ENCODE data around the gene MGST2.
A peak's percentile ranks its signal among the peaks of the same experiment; 100 is the strongest.

The MGST2 gene

GRCh38 chr4:139712882-139713281, 47.3 kb downstream of the MGST2 start:
- no peak for DNase-seq

DNA sequence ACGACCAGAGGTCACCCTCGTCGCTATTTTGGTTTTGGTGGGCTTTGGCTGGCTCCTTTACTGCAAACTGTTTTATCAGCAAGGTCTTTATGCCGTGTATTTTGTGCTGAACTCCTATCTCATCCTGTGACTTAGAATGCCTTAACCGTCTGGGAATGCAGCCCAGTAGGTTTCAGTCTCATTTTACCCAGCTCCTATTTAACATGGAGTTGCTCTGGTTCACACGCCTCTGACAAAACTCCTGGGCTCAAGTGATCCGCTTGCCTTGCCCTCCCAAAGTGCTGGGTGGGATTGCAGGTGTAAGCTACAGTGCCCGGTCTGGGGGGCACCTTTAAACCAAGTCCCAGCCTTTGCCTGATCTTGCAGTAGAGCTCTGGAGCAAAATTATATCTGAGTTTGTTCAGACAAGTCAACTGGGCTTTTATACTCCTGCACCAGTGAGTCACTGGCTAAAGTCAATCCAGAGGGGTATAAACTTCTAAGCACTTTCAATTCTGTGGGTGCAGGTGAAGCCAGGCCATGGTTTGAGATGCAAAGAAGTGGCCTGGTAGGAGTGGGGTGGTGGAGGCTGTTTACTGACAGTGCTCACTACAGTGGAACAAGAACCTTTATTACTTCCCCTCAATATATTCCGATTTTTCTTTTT, 50.2 kb downstream of the MGST2 start:
- DNase-seq: no peak

GRCh38 chr4:139718358-139718757, 52.7 kb downstream of the MGST2 start:
- no peak for DNase-seq

DNA sequence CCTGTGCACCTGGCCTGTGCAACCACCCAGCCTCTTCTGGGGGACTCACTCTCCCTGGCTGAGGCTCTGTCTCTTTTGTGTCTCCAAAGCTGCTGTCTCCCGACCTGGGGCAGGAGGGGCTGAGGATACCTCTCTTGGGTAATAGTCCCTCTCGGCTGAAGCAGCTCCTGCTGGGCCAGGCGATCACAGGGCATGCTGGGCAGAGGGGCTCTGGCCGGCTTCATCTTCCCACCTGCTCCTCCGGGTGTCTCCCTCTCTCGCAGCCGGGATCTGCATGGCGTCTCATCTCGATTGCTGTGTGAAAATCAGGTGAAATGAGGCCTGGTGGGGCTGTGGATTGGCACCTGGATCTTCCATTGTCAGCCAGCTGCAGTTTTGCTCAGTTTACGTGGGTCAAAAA, 53.2 kb downstream of the MGST2 start:
- DNase-seq: no peak

DNA sequence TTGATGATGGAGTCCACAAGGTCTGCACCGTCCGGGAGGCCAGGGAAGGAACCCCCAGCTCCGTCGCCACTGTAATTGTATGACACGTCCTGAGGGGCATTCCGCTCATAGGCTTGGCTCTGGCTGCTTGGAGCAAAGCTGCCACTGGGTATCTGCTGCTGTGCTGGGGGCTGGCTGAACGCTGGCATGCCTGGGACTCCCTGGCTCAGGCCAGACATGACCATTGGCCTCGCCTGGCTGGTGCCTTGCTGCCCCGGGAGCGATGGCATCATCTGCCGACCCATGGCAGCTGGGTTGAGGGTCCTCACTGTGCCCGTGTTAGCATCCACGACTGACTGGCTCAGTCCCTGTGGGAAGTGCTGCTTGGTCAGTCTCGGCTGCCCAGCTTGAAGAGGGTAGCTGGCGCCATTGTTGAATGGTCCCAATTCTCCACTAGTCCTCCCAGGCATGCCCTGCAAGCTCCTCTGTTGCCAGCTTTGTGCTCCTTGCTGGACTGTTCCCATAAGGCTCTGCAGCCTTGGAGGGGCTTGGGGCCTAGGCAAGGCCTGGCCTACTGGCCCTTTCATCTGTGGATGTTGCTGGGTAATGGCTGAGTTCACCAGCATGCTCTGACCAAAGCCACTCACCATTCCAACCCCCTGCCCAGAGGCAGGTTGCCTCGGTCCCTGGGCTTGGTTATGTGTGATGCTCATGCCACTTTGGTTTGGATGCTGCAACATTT, 53.9 kb downstream of the MGST2 start:
- DNase-seq: no peak

DNA sequence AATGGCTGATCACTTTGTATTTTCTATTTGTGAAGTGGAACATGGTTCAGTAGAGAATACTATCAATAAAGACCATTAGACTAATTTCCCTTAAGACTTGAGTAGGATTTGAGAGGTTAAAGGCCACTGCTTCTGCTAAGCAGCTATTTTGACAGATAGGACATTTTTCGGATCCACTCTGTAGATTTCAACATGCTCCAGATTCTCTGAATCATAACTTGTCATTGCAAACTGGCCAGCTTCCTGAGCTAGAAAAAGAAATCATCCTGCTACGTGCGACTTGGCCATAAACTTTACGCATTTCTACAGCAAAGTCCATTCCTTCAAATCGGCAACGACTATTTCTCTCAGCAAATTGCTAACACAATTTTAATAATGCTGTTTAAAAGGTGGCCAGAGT, 55.2 kb downstream of the MGST2 start:
- no peak for DNase-seq

DNA sequence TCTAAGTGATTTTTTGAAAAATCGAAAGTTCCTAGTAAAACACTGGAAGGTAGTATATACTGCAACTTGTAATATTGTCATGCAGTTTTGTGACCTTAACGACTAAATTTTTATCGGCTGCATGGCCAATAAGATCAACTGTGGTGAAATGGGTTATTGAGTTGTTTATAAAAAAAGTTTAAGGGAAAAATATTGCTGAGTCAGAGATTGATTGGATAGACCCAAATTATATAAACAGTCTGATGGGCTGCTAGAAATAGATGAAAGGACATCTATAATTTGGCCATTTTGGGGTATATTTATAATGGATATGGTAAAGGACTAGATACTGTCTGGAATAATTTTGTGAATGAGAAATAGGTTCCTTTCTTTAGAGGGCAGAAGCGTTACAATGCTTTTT, 56.2 kb downstream of the MGST2 start:
- DNase-seq: no peak

GRCh38 chr4:139725236-139725635, 59.6 kb downstream of the MGST2 start:
- no peak for DNase-seq

GRCh38 chr4:139726615-139727014, 61.0 kb downstream of the MGST2 start:
- no peak for DNase-seq

DNA sequence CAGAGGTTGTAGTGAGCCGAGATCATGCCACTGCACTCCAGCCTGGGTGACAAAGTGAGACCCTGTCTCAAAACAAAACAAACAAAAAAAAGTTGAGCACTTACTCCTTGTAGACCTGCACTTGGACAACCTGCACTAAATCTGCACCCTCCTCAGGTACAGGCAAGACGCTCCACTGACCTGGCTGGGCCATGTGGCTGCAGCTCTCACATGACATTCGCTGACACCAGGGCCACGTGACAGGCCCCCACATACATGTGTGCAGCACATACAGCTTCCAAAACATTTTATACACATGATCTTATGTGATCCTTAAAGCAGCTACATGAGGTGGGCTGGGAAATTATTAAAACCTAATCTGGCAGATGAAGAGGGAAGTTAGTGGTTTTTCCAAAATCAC, 62.5 kb downstream of the MGST2 start:
- no peak for DNase-seq

GRCh38 chr4:139728840-139729239, 63.2 kb downstream of the MGST2 start:
- peak; percentile 89 for DNase-seq

- DNase-seq: no peak
These were observed 67.5 kb downstream of the MGST2 start for GRCh38 chr4:139732991-139733570.

DNA sequence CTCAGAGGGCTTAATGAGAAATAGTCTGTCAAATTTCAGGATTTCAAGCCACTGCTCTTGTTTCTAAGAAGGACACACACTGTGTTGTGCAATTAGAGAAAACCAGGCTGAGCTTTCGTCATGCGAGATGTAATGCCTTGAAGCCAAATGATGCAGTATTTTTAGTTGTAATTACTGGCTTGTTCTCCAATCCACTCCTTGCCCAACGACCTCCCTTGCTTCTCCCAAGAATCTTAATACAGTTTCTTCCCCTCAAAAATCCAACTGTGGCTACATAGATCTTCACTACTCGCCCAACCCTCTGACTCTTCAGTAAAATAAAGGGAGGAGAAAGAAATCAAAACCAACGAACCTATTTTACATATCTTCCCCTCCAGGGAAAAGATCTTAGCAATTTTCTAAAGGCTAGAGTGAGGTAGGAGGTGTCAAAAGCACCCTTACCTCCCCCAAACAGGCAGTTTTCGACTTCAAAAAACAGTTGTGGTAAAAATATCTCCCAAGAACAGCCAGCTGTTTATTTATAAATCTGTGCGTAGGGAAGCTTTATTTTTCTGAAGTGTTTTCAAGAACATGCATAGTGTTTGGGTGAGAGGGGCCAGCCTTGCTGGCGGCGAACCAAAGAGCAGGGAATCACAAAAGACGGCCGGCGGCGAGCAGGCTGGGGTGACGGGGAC, 68.7 kb downstream of the MGST2 start:
- no peak for DNase-seq

- peak; percentile 92 for DNase-seq
These were observed 69.3 kb downstream of the MGST2 start for GRCh38 chr4:139734875-139735380.

- DNase-seq: no peak
These were observed 70.0 kb downstream of the MGST2 start for GRCh38 chr4:139735381-139736273.

DNA sequence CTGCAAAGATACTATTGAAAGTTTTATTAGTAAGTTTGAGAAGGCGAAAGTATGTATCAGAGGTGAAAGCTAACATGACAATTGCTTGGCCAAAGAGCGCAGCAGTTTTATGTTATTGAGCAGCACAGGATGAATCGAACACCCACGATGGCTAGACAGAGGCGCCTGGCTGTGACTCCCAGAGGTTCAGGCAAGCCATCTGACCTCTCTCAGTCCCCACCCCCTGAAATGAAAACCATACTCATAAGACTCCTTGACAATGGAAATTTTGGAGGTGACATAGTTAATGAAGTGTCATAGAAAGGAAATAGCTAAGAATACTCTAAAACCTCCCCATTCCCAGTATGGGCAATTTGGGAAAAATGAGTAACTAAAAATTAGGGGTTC, 70.6 kb downstream of the MGST2 start:
- no peak for DNase-seq

DNA sequence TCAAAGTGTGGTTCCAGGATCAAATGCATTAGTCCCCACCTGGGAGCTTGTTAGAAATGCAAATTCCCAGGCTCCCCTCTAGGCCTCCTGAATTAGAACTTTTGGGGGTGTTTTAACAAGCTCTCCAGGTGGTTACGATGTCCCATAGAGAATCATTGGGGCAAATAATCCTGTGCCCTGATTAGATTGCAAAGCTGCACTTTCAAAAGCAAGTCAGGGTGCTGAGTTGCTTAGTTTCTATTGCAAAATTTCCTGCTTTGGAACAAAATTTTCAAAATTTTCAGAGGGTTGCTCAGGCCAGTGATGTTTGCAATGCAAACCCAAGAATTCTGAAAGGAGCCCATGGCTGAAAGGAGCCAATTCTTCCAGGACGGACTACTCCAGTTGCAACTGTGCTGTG, 71.0 kb downstream of the MGST2 start:
- DNase-seq: no peak

DNA sequence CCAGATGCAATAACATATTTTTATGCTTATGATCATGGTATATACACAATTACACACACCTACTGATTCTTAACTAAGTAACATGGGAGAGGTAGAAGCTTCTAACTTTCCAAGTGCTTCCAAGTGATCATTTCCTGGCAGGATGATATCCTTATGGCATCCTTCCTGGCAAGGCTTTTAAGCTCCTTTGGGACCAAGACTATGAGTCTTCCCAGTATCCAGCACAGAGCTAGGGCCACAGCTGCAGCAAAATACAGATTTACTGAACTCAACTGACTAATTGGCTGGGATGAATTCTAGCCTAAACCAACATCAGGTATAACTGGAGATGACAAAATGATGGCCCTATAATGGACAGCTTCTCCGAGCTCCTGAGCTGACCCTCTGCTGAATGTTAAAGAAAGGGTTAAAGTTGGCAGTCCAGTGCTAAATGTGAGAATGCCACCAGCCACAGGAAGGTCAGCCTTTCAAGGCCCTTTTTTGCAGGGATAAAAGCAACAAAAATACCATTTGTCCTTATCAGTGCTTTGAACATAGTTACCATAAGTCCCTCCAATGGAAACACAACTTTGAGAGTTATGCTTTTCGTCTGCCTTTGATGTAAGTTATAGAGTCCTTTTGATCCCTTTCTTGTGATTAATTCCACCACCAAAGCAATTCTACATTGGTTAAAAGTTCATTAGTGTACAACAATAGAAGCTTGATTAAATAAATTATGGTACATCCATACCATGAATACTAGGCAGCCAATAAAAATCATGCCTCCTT, 73.4 kb downstream of the MGST2 start:
- no peak for DNase-seq

DNA sequence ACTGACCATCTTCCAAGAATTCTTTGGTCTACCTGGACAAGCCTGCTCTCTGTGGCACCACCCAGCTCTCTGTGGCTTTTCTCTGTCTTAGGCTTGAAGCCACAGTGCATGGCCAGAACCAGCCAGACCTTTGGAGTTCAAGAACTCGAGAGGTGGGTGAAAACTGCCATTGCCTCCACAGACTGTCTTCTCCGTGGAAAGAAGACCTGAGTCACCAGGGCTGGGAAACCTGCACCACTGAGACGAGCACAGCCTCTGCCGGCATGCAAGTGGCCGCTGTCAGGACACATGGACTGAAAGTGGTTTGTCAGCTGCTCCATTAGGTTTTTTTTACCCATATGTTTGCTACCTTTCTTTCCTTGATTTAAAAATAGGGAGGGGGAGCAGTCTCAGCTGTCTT, 74.5 kb downstream of the MGST2 start:
- DNase-seq: no peak

GRCh38 chr4:139740531-139741041, 75.0 kb downstream of the MGST2 start:
- DNase-seq: peak; percentile 96

DNA sequence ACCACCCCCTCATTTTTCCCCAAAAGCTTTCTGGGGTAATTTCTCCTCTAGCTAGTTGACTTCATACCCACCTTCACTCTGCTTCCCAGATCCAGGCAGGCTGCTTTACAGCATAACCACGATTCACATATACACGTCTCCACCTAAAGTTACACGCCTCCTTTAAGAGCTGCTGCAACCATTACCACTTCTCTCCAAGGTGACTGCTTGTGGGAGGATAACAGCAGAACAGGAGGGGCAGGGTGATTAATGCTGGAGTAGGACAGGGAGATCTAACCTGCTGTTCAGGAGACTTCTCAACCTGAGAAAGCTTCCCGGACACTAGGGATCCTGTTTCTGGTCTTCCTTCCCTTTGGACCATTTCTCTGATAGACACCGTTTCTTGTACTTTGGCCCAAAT, 77.4 kb downstream of the MGST2 start:
- DNase-seq: no peak

DNA sequence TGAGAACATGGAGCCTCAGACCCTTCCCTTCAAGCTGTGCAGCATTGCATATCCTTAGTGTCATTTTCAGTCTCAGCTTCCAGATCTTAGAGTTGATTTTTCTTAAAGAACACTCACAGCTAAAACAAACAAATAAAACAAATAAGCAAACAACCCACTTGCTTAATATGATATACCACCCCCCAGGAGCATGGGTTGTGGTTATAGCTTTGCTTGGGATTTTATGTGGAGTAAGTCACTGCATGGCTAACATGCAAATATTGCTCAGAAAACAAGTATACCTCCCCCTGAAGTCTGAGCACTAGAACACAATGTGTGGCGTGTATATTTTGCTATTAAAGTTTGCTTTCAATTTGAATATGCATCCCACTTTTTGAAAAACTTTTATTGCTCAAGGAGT, 78.6 kb downstream of the MGST2 start:
- DNase-seq: no peak
